ENCODE measurements around the gene LYSET.
"Not testable (repeated sequence)": the region's sequence is repeated elsewhere in the genome, so short reads cannot be mapped to it uniquely, and the experiment has no call there.

- TF ChIP-seq CTCF (IDR thresholded peaks at IDR 0.05; ENCODE audit: low read length); EZH2 (IDR thresholded peaks at IDR 0.05; ENCODE audit: borderline replicate concordance, low read length): not testable (repeated sequence)
Observed at GRCh38 chr14:93233078-93233477, 48.0 kb downstream of the LYSET start.
